Esophagus muscularis mucosa (tissue), 4 donors: ENCODE data around the gene ENTPD8. TPM values are rescaled to one million over a fixed set of nuclear protein-coding genes. Genes with fewer than 3 reads are reported as not detected.
"Not testable (repeated sequence)": the region's sequence is repeated elsewhere in the genome, so short reads cannot be mapped to it uniquely, and the experiment has no call there.

Experiments used
- DNase-seq: peaks from one replicate; pipeline ENCODE4 v3.0.0-alpha.2; 2017; ENCODE audit errors: extremely low spot score
- H3K27ac ChIP-seq, 4 donors: fragments of 200-600 bp; sonication (generic); replicated peaks in 1 of 4; 1 replicate in 3 of 4; 2 replicates in 1 of 4; pipeline ENCODE4 v1.5.1; 2016 to 2019; ENCODE audit warnings: mild to moderate bottlenecking in 1 of 4
- H3K27me3 ChIP-seq, 4 donors: fragments of 200-600 bp; sonication (generic); one replicate each; pipeline versions ENCODE4 v1.5.1 to v1.6.0; 2016 to 2019
- H3K36me3 ChIP-seq, 4 donors: fragments of 200-600 bp; sonication (generic); one replicate each; pipeline ENCODE4 v1.5.1; 2016 to 2019
- H3K4me1 ChIP-seq, 4 donors: fragments of 200-600 bp; sonication (generic); one replicate each; pipeline ENCODE4 v1.5.1; 2016 to 2019
- H3K4me3 ChIP-seq, 4 donors: fragments of 200-600 bp; sonication (generic); 1 replicate in 2 of 4; 2 replicates in 2 of 4; pipeline ENCODE4 v1.5.1; 2016 to 2019; ENCODE audit warnings: mild to moderate bottlenecking in 4 of 4, moderate library complexity in 1 of 4
- H3K9me3 ChIP-seq, 4 donors: fragments of 200-600 bp; sonication (generic); 1 replicate in 3 of 4; 2 replicates in 1 of 4; pipeline ENCODE4 v1.5.1; 2016 to 2019
- CTCF ChIP-seq, 3 experiments: fragments of 200-600 bp in 2 of 3; fragments of 450-650 bp in 1 of 3; sonication (generic) in 2 of 3; IDR thresholded peaks; one replicate each; pipeline ENCODE4 v1.5.1; 2017 to 2019; ENCODE audit warnings: antibody characterized with exemption in 3 of 3, mild to moderate bottlenecking in 2 of 3, moderate library complexity in 1 of 3
- EP300 ChIP-seq: sonication (generic); formaldehyde crosslinking; IDR thresholded peaks from one replicate; pipeline ENCODE4 v1.6.1; 2017; ENCODE audit warnings: antibody characterized with exemption
- POLR2A ChIP-seq: fragments of 450-650 bp; IDR thresholded peaks from one replicate; pipeline ENCODE4 v1.6.1; 2017; ENCODE audit warnings: antibody characterized with exemption, moderate library complexity, mild to moderate bottlenecking, low read depth
- POLR2AphosphoS5 ChIP-seq, 2 donors: sonication (generic); formaldehyde crosslinking; IDR thresholded peaks; one replicate each; pipeline ENCODE4 v1.6.1; 2017; ENCODE audit warnings: antibody characterized with exemption in 2 of 2
- WGBS: methylation state at CpG from one replicate; pipeline ENCODE4 v1.1.5; 2018; 5-methylcytosine and 5-hydroxymethylcytosine counted together
- intact Hi-C: fragments of 100-400 bp; cut with DNase I; formaldehyde crosslinking; loops from one replicate; pipeline ENCODE4 v1.15.1; 2023
- total RNA-seq, 4 donors: library from RNA; depleted of rRNA; stranded (reverse); fragments of >200 nt; gene quantifications; one replicate each; pipeline versions ENCODE4 v1.1.0 to v1.2.1, GENCODE V29; 2016

The ENTPD8 gene
- total RNA-seq, 4 donors from 2014 or later: not detected

- Histone ChIP-seq H3K27me3 (no peaks in the 10 kb centered on the region), H3K27ac (no peak overlapping the region), H3K36me3 (peaks cover 0 to 16% (median 4%) of the 10 kb centered on the region in 4 donors), H3K4me3 (no peak overlapping the region), H3K4me1 (no peaks in the 10 kb centered on the region), H3K9me3 (peaks cover 0 to 19% (median 14%) of the 10 kb centered on the region in 4 donors)
- 88% methylated on average over 3 of the region's 3 CpGs for WGBS
- TF ChIP-seq POLR2A: no peak
- TF ChIP-seq POLR2AphosphoS5 (IDR thresholded peaks at IDR 0.05): no peak
- no peak for DNase-seq
- intact Hi-C loops: no loop called here
These were observed 34.5 kb upstream of the ENTPD8 start for GRCh38 chr9:137475666-137476065.

- no peak for TF ChIP-seq POLR2AphosphoS5 (IDR thresholded peaks at IDR 0.05)
- no peak for TF ChIP-seq POLR2A
- no peak for TF ChIP-seq EP300
- TF ChIP-seq CTCF (IDR thresholded peaks at IDR 0.05): no peak
- H3K27me3 ChIP-seq: no peaks in the 10 kb centered on the region
- WGBS: 93% methylated on average over 18 of the region's 18 CpGs
- no peak overlapping the region for H3K4me3 ChIP-seq
- peaks cover 0 to 19% (median 14%) of the 10 kb centered on the region in 4 donors for H3K9me3 ChIP-seq
- intact Hi-C loops: no loop called here
- no peaks in the 10 kb centered on the region for H3K4me1 ChIP-seq
- H3K27ac ChIP-seq: no peak overlapping the region
- H3K36me3 ChIP-seq: peaks cover 0 to 14% (median 0%) of the 10 kb centered on the region in 4 donors
- no peak for DNase-seq
These were observed 33.1 kb upstream of the ENTPD8 start for GRCh38 chr9:137474271-137474670.

- WGBS: 73% methylated on average over 7 of the region's 7 CpGs
- TF ChIP-seq EP300: no peak
- TF ChIP-seq POLR2A: no peak
- TF ChIP-seq POLR2AphosphoS5 (IDR thresholded peaks at IDR 0.05): no peak
- no peak for TF ChIP-seq CTCF (IDR thresholded peaks at IDR 0.05)
- Histone ChIP-seq H3K4me3 (no peak overlapping the region), H3K36me3 (peaks cover 0 to 5% (median 0%) of the 10 kb centered on the region in 4 donors), H3K27me3 (no peaks in the 10 kb centered on the region), H3K9me3 (peaks cover 0 to 8% (median 5%) of the 10 kb centered on the region in 4 donors), H3K27ac (no peak overlapping the region), H3K4me1 (no peaks in the 10 kb centered on the region)
- DNase-seq: no peak
- intact Hi-C loops: no loop called here
These were observed 29.6 kb upstream of the ENTPD8 start for GRCh38 chr9:137470785-137471184.

- intact Hi-C loops: loop anchor here (10.0 kb wide), 1 partner anchor 57 kb away; no protein-coding TSS in a partner anchor
- WGBS: 98% methylated on average over 4 of the region's 7 CpGs
- no peaks in the 10 kb centered on the region for H3K4me1 ChIP-seq
- no peaks in the 10 kb centered on the region for H3K9me3 ChIP-seq
- H3K27me3 ChIP-seq: no peaks in the 10 kb centered on the region
- DNase-seq: no peak
- TF ChIP-seq CTCF (IDR thresholded peaks at IDR 0.05): no peak
- no peak overlapping the region for H3K4me3 ChIP-seq
- H3K27ac ChIP-seq: no peak overlapping the region
- H3K36me3 ChIP-seq: peaks cover 0 to 8% (median 4%) of the 10 kb centered on the region in 4 donors
These were observed 26.7 kb upstream of the ENTPD8 start for GRCh38 chr9:137467896-137468295.

- intact Hi-C loops: loop anchor here (10.0 kb wide), 1 partner anchor 58 kb away; no protein-coding TSS in a partner anchor
- H3K4me1 ChIP-seq: peaks cover 0 to under 1% (median under 1%) of the 10 kb centered on the region in 4 donors
- 92% methylated on average over 8 of the region's 16 CpGs for WGBS
- no peak overlapping the region for H3K4me3 ChIP-seq
- peaks cover 0 to 10% (median 4%) of the 10 kb centered on the region in 4 donors for H3K36me3 ChIP-seq
- TF ChIP-seq POLR2AphosphoS5 (IDR thresholded peaks at IDR 0.05) (no peak), EP300 (no peak), POLR2A (no peak), CTCF (IDR thresholded peaks at IDR 0.05) (no peak)
- no peak overlapping the region for H3K27ac ChIP-seq
- H3K9me3 ChIP-seq: no peaks in the 10 kb centered on the region
- H3K27me3 ChIP-seq: no peaks in the 10 kb centered on the region
- DNase-seq: no peak
These were observed 26.0 kb upstream of the ENTPD8 start for GRCh38 chr9:137467161-137467581.

- WGBS: 91% methylated on average over 35 of the region's 35 CpGs
- not testable (repeated sequence) for H3K4me3 ChIP-seq, H3K27ac ChIP-seq, H3K4me1 ChIP-seq, H3K27me3 ChIP-seq, H3K9me3 ChIP-seq, DNase-seq
- peaks cover 0 to 14% (median 4%) of the 10 kb centered on the region in 4 donors for H3K36me3 ChIP-seq
- intact Hi-C loops: loop anchor here (10.0 kb wide), 1 partner anchor 58 kb away; no protein-coding TSS in a partner anchor
These were observed 25.4 kb upstream of the ENTPD8 start for GRCh38 chr9:137466389-137467085.
